MCF 10A (cell line): ENCODE data around the gene UQCR10. TPM values are rescaled to one million over a fixed set of nuclear protein-coding genes. Genes with fewer than 3 reads are reported as not detected.

Experiments used
- BruUV-seq: library from RNA; stranded (reverse); fragments of 400-500 nt; replicated peaks from 2 replicates; lab custom pipeline; 2021; lab: Mats Ljungman, UMichigan
- CTCF ChIA-PET: fragments of 300-600 bp; sonication (Branson Sonifier 250); formaldehyde crosslinking; extraction: SDS; loops from one replicate; lab custom pipeline; 2021; ENCODE audit warnings: antibody characterized with exemption, inconsistent platforms; lab: Yijun Ruan, JAX
- POLR2A ChIA-PET: fragments of 300-600, 350-650 bp; sonication (Branson Sonifier 250); formaldehyde crosslinking; extraction: SDS; loops from one replicate; lab custom pipeline; 2020; ENCODE audit warnings: antibody characterized with exemption, inconsistent platforms; lab: Yijun Ruan, JAX
- DNase-seq: peaks from one replicate; pipeline ENCODE4 v3.0.0-alpha.2; 2018; ENCODE audit not compliant: unreplicated experiment
- H3K27ac Mint-ChIP-seq: one replicate; pipeline ENCODE4 v1.8.0; 2022; ENCODE audit warnings: mild to moderate bottlenecking, low read depth, mixed read lengths; ENCODE audit not compliant: unreplicated experiment
- H3K27me3 Mint-ChIP-seq: one replicate; pipeline ENCODE4 v1.8.0; 2022; ENCODE audit warnings: mixed read lengths; ENCODE audit not compliant: insufficient read depth, unreplicated experiment
- H3K36me3 Mint-ChIP-seq: one replicate; pipeline ENCODE4 v1.8.0; 2022; ENCODE audit warnings: mild to moderate bottlenecking, moderate library complexity, mixed read lengths; ENCODE audit not compliant: insufficient read depth, unreplicated experiment
- H3K4me1 Mint-ChIP-seq: one replicate; pipeline ENCODE4 v1.8.0; 2022; ENCODE audit warnings: mixed read lengths; ENCODE audit not compliant: insufficient read depth, unreplicated experiment
- H3K4me3 Mint-ChIP-seq: one replicate; pipeline ENCODE4 v1.8.0; 2022; ENCODE audit warnings: mild to moderate bottlenecking, moderate library complexity, mixed read lengths; ENCODE audit not compliant: unreplicated experiment
- H3K9me3 Mint-ChIP-seq: one replicate; pipeline ENCODE4 v1.8.0; 2022; ENCODE audit warnings: mixed read lengths; ENCODE audit not compliant: unreplicated experiment
- CTCF ChIP-seq: fragments of 200-600 bp; IDR thresholded peaks from one replicate; pipeline ENCODE4 v1.8.0; 2022; ENCODE audit warnings: antibody characterized with exemption, mild to moderate bottlenecking; ENCODE audit not compliant: unreplicated experiment
- intact Hi-C: fragments of 100-400 bp; cut with micrococcal nuclease; formaldehyde crosslinking; loops from 2 replicates; pipeline ENCODE4 v1.14.1; 2022
- total RNA-seq: library from RNA; stranded (reverse); gene quantifications from 2 replicates; pipeline ENCODE4 v1.2.3, GENCODE V29; 2022

Gene UQCR10
- total RNA-seq, 1 experiment from 2014 or later, result 94.7 TPM

- peaks cover 5% of the 10 kb centered on the region for H3K4me1 Mint-ChIP-seq
- no peaks in the 10 kb centered on the region for H3K9me3 Mint-ChIP-seq
- H3K27me3 Mint-ChIP-seq, result no peaks in the 10 kb centered on the region
- intact Hi-C loops, result no loop called here
- POLR2A ChIA-PET, result interaction anchor here (1.2 kb wide), 1 partner anchor 19 kb away, joined by 9 read pairs; no protein-coding TSS in a partner anchor
- DNase-seq, result no peak
- no peak overlapping the region for H3K4me3 Mint-ChIP-seq
- no peak overlapping the region for H3K27ac Mint-ChIP-seq
- peaks cover 46% of the 10 kb centered on the region for H3K36me3 Mint-ChIP-seq
- CTCF ChIA-PET, result interaction anchor here (0.6 to 1.1 kb wide), 2 partner anchors 85 to 96 kb away, joined by 3 read pairs; no protein-coding TSS in a partner anchor
- TF ChIP-seq CTCF, result no peak
- no TSS peak for BruUV-seq
Measured at GRCh38 chr22:29797351-29797750, 30.2 kb downstream of the UQCR10 start.

DNA sequence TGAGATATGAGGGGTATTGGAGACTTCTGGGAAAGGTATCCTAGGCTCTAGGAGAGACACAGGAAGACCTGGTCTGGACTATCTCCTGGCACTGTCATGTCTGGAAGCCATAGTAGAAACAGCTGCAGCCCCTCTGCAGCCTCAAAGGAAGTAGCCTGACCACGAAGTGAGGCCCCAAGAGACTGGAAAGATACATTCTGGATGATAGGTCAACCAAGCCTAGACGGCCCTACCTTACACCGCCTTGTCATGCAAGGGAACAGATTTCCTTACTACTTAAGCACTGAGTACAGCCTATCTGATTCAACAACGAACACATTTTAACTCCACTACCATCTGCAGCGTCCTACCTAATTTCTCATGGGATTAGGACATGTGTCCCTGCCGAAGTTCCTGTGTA, 31.1 kb downstream of the UQCR10 start:
- no TSS peak for BruUV-seq
- Mint-ChIP-seq H3K4me3 (no peak overlapping the region), H3K9me3 (no peaks in the 10 kb centered on the region), H3K36me3 (peaks cover 45% of the 10 kb centered on the region), H3K27ac (peak overlapping the region; percentile 51), H3K27me3 (no peaks in the 10 kb centered on the region), H3K4me1 (peaks cover 5% of the 10 kb centered on the region)
- DNase-seq, result no peak
- TF ChIP-seq CTCF, result no peak
- ChIA-PET POLR2A (interaction anchor here (1.2 kb wide), 1 partner anchor 20 kb away, joined by 9 read pairs; no protein-coding TSS in a partner anchor), CTCF (interaction anchor here (2.2 kb wide), 1 partner anchor 207 kb away, joined by 9 read pairs; no protein-coding TSS in a partner anchor)
- intact Hi-C loops, result no loop called here

- DNase-seq, result no peak
- H3K27ac Mint-ChIP-seq, result no peak overlapping the region
- peaks cover 5% of the 10 kb centered on the region for H3K4me1 Mint-ChIP-seq
- no peak overlapping the region for H3K4me3 Mint-ChIP-seq
- H3K9me3 Mint-ChIP-seq, result no peaks in the 10 kb centered on the region
- CTCF ChIA-PET, result interaction anchor here (0.8 to 2.2 kb wide), 5 partner anchors 9 to 206 kb away, joined by 3 to 9 read pairs (median 4); no protein-coding TSS in a partner anchor
- BruUV-seq, result TSS peak; percentile 45
- H3K27me3 Mint-ChIP-seq, result no peaks in the 10 kb centered on the region
- intact Hi-C loops, result no loop called here
- POLR2A ChIA-PET, result interaction anchor here (0.5 to 1.6 kb wide), 7 partner anchors 9 to 174 kb away, joined by 3 to 6 read pairs (median 4); partner anchors contain the start of genes ASCC2, UQCR10 and ZMAT5
- peaks cover 50% of the 10 kb centered on the region for H3K36me3 Mint-ChIP-seq
- TF ChIP-seq CTCF, result no peak
Measured at GRCh38 chr22:29798801-29799200, 31.6 kb downstream of the UQCR10 start.

DNA sequence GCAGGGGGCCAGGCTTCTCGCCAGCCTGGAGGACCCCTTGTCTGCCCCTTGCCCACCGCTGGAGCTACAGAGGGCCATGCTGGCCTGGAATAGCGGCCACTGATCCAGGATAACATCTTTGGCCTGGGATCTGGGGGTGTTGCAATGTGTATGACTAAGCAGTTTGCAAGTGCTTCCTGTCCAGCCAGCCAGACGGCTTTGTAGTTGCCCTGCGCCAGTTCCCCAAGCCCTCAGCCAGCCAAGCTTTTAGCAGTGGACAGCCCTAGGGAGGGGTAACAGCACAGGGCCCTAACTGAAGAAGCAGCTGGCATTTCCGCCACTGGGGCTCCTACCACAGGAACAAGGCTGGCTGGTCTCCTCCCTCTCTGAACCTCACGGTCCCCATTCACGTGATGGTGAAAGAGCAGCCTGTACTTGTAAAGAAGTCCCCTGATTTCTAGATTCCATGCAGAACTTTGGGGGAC, 32.1 kb downstream of the UQCR10 start:
- TF ChIP-seq CTCF, result no peak
- Mint-ChIP-seq H3K4me1 (peaks cover 5% of the 10 kb centered on the region), H3K9me3 (no peaks in the 10 kb centered on the region), H3K36me3 (peaks cover 54% of the 10 kb centered on the region), H3K4me3 (no peak overlapping the region), H3K27me3 (no peaks in the 10 kb centered on the region), H3K27ac (peak overlapping the region; percentile 70)
- intact Hi-C loops, result no loop called here
- ChIA-PET POLR2A (interaction anchor here (0.5 to 1.6 kb wide), 7 partner anchors 9 to 174 kb away, joined by 3 to 6 read pairs (median 4); partner anchors contain the start of genes ASCC2, UQCR10 and ZMAT5), CTCF (interaction anchor here (0.6 to 2.2 kb wide), 6 partner anchors 10 to 268 kb away, joined by 3 to 9 read pairs (median 4); no protein-coding TSS in a partner anchor)
- BruUV-seq, result no TSS peak
- DNase-seq, result peak; percentile 95
